Thymus (tissue), 11 donors: ENCODE results near the gene NKAIN2. TPM values are rescaled to one million over a fixed set of nuclear protein-coding genes. Genes with fewer than 3 reads are reported as not detected.

Experiments used
- DNase-seq, 9 donors: peaks; one replicate each; pipeline ENCODE4 v3.0.0-alpha.2; 2013; ENCODE audit warnings: low spot score in 9 of 9, low read depth in 6 of 9, missing footprints in 1 of 9
- H3K27ac ChIP-seq, 2 donors: one replicate each; pipeline ENCODE4 v1.5.1; 2013; ENCODE audit warnings: control low read depth in 1 of 2, low read depth in 1 of 2, low read length in 1 of 2, mild to moderate bottlenecking in 1 of 2, moderate library complexity in 1 of 2
- H3K27me3 ChIP-seq, 2 donors: one replicate each; pipeline ENCODE4 v1.5.1; 2013; ENCODE audit warnings: low read length in 1 of 2; ENCODE audit not compliant: control insufficient read depth in 2 of 2, insufficient read depth in 1 of 2
- H3K36me3 ChIP-seq, 2 donors: one replicate each; pipeline ENCODE4 v1.5.1; 2013; ENCODE audit warnings: low read length in 1 of 2, mild to moderate bottlenecking in 1 of 2, moderate library complexity in 1 of 2; ENCODE audit not compliant: control insufficient read depth in 2 of 2, insufficient read depth in 2 of 2
- H3K4me1 ChIP-seq, 2 donors: one replicate each; pipeline ENCODE4 v1.5.1; 2013; ENCODE audit warnings: low read length in 2 of 2; ENCODE audit not compliant: control insufficient read depth in 2 of 2, insufficient read depth in 2 of 2
- H3K4me3 ChIP-seq, 2 donors: one replicate each; pipeline ENCODE4 v1.5.1; 2013; ENCODE audit warnings: low read length in 2 of 2, control low read depth in 1 of 2, mild to moderate bottlenecking in 1 of 2
- H3K9me3 ChIP-seq, 2 donors: one replicate each; pipeline ENCODE4 v1.5.1; 2013; ENCODE audit warnings: low read length in 1 of 2, mild to moderate bottlenecking in 1 of 2; ENCODE audit not compliant: control insufficient read depth in 2 of 2, insufficient read depth in 1 of 2
- WGBS: extraction: QIAGEN DNeasy Blood & Tissue Kit; methylation state at CpG from one replicate; pipeline ENCODE4 v1.1.7; 2013; 5-methylcytosine and 5-hydroxymethylcytosine counted together
- polyA plus RNA-seq: library from polyadenylated mRNA; stranded (reverse); fragments of 200-250 nt; gene quantifications from one replicate; pipeline ENCODE4 v1.2.3, GENCODE V29; 2013
- total RNA-seq: library from RNA; stranded (reverse); fragments of 120-200 nt; gene quantifications from one replicate; pipeline ENCODE4 v1.2.4, GENCODE V29; 2013
- donor health status: healthy.

Gene NKAIN2
- total and polyA plus RNA-seq, 2 donors = 1.2 to 2.4 TPM

DNA sequence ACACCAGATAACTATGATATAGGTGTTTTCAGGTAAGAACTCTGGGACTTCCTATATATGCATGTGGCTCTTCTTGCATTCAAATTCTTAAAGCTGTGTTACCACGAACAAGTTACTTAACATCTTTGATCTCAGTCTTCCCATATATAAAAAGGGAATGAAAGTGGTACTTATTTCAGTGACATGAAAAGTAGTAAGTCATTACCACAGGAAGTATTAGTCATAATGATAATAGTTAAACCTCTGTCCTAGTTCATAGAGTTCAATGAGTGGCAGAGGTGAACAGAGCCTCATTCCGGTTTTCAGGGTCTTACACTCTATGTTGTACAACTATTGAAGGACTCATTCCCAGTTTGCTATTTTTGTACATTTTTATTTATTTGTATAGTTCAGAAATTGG lies 237.0 kb downstream of the NKAIN2 start:
- Histone ChIP-seq H3K9me3 (no peaks in the 10 kb centered on the region), H3K4me1 (no peaks in the 10 kb centered on the region)
- WGBS = 89% methylated on average over 2 of the region's 2 CpGs

GRCh38 chr6:124052120-124052519 lies 248.5 kb downstream of the NKAIN2 start:
- 92% methylated on average over 5 of the region's 5 CpGs for WGBS
- no peaks in the 10 kb centered on the region for H3K4me1 ChIP-seq
- no peaks in the 10 kb centered on the region for H3K27me3 ChIP-seq
- H3K9me3 ChIP-seq = no peaks in the 10 kb centered on the region
- no peaks in the 10 kb centered on the region for H3K36me3 ChIP-seq
- H3K27ac ChIP-seq = no peak overlapping the region
- H3K4me3 ChIP-seq = no peak overlapping the region
- no peak for DNase-seq

More for the DNA sequence above, 237.0 kb downstream of the NKAIN2 start:
- Histone ChIP-seq H3K4me3 (no peak overlapping the region), H3K27me3 (no peaks in the 10 kb centered on the region), H3K36me3 (no peaks in the 10 kb centered on the region), H3K27ac (no peak overlapping the region)
- DNase-seq = no peak

GRCh38 chr6:124053315-124053714 lies 249.7 kb downstream of the NKAIN2 start:
- Histone ChIP-seq H3K4me3 (no peak overlapping the region), H3K36me3 (no peaks in the 10 kb centered on the region), H3K4me1 (no peaks in the 10 kb centered on the region), H3K27me3 (no peaks in the 10 kb centered on the region), H3K9me3 (no peaks in the 10 kb centered on the region), H3K27ac (no peak overlapping the region)
- WGBS = 95% methylated on average over 2 of the region's 2 CpGs
- no peak for DNase-seq

DNA sequence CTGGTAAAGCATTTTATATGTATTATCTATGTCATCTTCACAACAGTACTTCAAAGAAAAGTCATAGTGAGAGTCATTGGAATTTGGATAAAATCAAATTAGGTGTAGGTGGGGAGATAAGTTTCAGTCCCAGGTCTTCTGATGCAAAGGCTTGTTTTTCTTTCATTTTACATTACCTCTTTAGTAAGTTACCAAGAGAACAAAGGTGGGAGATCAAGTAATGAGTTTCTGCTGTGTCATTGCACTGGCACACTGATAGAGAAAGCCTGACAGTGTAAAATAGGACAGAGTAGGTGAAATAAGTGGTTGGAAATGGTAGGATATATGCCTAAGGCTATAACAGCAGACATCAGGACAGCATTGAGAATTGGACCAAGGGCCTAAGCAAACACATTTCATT lies 250.4 kb downstream of the NKAIN2 start:
- Histone ChIP-seq H3K9me3 (no peaks in the 10 kb centered on the region), H3K4me1 (no peaks in the 10 kb centered on the region), H3K27ac (no peak overlapping the region), H3K27me3 (no peaks in the 10 kb centered on the region), H3K36me3 (no peaks in the 10 kb centered on the region), H3K4me3 (no peak overlapping the region)
- DNase-seq = no peak

DNA sequence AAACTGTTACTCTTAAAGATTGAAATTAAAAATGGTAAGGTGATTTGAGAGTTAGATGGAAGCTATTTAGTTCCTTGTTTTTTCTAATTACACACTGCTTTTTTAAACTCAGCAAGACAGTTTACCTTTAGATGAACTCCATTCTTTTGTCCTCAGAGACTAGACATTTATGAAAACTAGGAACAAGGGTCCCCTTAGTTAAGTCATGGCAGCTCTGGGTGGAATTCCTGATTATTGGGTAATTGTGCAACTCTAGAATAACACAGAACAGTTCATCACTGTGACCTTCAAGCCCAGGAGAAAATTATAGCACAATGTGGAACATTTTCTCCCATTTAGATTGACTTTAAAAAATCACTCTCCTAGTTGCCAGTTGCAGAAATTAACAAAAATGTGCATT lies 251.7 kb downstream of the NKAIN2 start:
- H3K27me3 ChIP-seq = no peaks in the 10 kb centered on the region
- no peaks in the 10 kb centered on the region for H3K9me3 ChIP-seq
- no peak overlapping the region for H3K27ac ChIP-seq
- no peak for DNase-seq
- no peak overlapping the region for H3K4me3 ChIP-seq
- H3K36me3 ChIP-seq = no peaks in the 10 kb centered on the region
- H3K4me1 ChIP-seq = no peaks in the 10 kb centered on the region

DNA sequence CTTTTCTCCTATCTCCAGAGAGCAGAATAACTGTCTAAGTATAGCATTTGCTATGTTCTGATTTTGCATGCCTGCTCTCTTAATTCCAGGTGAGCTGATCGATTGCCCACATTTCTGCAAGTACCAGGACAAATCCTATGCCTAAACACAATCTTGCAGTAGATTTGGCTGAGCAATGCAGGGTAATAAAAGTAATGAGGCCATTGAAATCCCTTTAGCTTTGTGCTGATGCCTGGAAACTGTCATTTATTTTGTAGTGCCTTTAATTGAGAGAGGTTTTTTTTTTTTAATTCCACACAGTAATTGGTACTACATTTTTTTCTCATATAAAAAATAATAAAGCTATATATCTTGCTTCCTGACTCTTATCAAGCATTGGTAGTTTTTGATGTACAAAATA lies 252.3 kb downstream of the NKAIN2 start:
- Histone ChIP-seq H3K4me3 (no peak overlapping the region), H3K9me3 (no peaks in the 10 kb centered on the region), H3K36me3 (no peaks in the 10 kb centered on the region), H3K27me3 (no peaks in the 10 kb centered on the region), H3K4me1 (no peaks in the 10 kb centered on the region), H3K27ac (no peak overlapping the region)
- 86% methylated on average over 1 of the region's 1 CpG for WGBS
- DNase-seq = no peak

DNA sequence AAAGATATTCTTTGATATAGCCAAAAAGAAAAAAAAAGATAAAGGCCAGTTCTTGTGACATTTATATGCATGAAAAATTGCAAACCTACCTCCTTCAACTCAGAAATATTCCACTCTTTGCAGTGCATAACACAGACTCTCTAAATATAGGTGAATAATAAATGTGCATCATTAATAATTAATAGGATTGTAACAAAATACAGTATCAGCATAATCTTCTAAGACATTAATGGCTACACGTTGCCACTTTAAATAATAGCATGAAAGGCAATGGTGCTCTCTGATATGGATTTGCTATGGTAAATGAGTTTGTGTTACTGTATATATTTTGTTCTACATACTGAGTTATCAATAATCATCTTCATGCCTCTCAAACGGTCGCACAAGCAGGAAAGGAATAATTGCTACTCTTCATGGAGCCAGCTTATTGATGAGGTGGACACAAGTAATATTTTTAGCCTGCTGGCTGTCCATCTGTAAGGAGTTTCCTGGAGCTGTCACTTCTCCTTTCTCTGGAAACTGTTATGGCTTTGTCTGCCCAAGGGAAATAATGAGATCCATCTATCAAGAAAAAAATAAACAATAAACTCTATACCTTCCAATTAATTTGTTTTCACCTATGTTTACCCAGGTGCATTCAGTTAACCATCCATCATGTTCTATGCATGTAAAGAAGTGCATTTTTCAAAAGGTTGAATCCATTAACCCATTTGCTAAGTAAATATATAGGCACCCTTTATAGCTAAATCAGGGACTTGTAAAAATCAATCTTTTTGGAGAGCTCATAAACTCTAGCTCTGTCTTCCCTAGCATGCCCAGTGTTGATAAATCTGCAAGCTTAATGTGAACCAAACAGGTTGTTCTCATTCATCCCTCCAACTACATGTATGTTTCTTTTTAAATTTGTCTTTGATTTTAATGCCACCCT lies 253.0 kb downstream of the NKAIN2 start:
- no peak overlapping the region for H3K4me3 ChIP-seq
- no peak for DNase-seq
- H3K27me3 ChIP-seq = no peaks in the 10 kb centered on the region
- no peaks in the 10 kb centered on the region for H3K9me3 ChIP-seq
- H3K36me3 ChIP-seq = no peaks in the 10 kb centered on the region
- no peak overlapping the region for H3K27ac ChIP-seq
- 68% methylated on average over 3 of the region's 3 CpGs for WGBS
- no peaks in the 10 kb centered on the region for H3K4me1 ChIP-seq

- H3K4me3 ChIP-seq = no peak overlapping the region
- H3K27me3 ChIP-seq = no peaks in the 10 kb centered on the region
- no peaks in the 10 kb centered on the region for H3K4me1 ChIP-seq
- no peaks in the 10 kb centered on the region for H3K9me3 ChIP-seq
- H3K27ac ChIP-seq = no peak overlapping the region
- no peak for DNase-seq
- no peaks in the 10 kb centered on the region for H3K36me3 ChIP-seq
- WGBS = 93% methylated on average over 2 of the region's 2 CpGs
Observed at GRCh38 chr6:124057461-124057860, 253.8 kb downstream of the NKAIN2 start.

DNA sequence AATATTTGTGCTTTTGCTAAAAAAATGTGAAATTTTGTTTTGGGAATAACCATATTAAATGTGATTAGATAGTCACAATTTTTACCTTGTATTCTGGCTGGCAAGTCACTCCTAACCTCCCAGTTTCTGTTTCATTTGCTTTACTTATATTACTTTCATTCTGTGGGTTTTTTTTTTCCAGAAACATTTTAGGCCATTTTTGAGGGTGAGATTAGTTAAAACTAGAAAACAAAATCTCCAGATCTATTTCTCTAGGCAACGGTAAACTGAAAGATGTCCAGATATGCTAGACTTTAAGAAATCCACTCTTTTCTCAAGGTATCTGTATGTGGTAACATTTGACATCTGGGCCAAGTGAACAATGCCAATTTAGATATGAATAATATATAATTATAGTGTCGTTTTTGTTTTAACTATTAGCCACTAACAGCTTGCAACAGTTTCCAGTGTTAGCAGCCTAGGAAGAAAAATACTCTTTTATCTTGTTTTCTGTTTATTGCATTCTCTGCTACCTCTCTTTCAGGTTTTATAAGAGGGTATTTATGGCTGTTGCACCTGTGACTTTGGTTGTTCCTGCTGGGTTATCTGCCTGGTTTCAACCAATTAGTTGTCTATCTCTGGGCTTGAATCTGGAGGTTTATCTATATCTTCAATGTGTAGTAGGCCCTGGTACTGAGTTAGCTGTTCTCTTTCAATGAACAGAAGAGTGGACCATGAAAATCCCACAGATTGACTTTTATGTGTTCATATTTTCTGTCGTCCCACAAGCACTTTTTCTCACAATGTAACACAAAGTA lies 260.9 kb downstream of the NKAIN2 start:
- Histone ChIP-seq H3K27me3 (no peaks in the 10 kb centered on the region), H3K36me3 (no peaks in the 10 kb centered on the region), H3K4me3 (no peak overlapping the region), H3K4me1 (no peaks in the 10 kb centered on the region), H3K9me3 (no peaks in the 10 kb centered on the region), H3K27ac (no peak overlapping the region)
- 94% methylated on average over 3 of the region's 3 CpGs for WGBS
- DNase-seq = no peak
